NCI-H187 treated with DMSO at 0.1 percent for 48 hours (cell line): Measurements from ENCODE around the gene SAMD4A.

ENCODE experiments used
- DNase-seq: peaks from one replicate; lab custom pipeline; 2025; lab: John Stamatoyannopoulos, UW

Gene SAMD4A

DNA sequence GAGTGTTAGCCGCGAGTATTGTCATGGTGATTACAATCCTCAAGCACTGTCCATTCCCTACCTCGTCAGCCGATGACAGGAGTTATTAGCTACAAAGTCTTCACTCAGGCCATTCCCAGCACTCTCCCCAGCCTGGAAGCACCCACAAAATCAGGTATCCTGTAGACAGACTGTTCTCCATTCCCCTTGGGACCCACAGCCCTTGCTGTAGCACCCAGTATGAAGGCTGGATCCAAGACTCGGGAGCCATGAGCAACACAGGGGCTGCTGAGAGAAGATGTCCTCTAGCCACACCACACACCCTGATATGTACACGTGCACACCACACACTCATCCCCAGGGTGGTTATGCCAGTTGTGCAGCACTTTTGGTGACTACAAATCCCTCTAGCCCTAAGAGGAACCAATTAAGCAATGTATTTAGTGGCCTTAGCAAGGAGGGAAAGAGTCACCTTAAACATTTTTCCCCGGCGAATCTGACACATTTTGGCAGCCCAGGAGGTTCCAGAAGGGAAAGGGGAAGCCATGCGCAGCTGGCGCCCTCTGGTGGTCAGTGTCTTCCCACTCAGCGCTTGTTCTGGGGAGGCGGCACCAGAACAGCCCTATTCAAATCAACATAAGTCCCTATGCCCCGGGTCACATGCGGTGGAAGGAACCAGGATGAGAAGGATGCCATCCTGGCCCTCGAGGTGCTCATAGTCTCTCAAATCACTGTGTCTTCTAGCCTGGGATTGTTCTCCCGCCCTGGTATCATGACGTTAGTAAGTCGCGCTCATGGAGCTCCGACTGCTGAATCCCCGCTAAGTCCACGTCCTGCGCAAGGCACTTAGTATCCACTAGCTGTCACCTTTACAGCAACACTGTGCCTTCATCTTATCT is 238.8 kb downstream of the SAMD4A start:
- no peak for DNase-seq

DNA sequence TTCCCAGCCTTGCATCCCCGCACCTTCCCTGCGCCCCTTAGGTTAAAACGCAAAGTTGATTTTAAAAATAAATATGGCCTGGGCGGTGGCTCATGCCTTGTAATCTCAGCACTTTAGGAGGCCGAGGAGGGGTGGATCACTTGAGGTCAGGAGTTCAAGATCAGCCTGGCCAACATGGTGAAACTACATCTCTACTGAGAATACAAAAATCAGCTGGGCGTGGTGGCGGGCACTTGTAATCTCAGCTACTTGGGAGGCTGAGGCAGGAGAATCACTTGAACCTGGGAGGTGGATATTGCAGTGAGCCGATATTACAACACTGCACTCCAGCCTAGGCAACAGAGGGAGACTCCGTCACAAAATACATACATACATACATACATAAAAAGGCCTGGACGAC is 239.7 kb downstream of the SAMD4A start:
- DNase-seq = no peak

DNA sequence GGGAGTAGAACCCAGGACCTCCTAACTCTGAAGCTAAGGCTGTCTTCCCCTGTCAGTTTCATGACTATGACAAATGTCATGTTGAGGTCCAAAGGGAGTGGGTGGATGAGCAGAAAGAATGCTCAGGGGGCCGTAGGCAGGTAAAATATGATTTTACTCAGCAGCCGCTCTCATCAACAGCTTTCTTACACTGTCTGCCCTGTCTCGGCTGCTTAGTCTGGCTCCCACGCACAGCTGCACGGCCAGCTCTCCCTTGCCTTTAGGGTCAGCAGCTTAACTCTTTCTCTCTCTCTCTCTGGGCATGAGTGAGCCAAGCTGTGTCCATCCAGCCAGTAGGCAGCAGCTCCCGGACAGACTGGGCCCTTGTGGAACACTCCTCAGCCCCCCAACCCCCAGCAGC is 240.5 kb downstream of the SAMD4A start:
- no peak for DNase-seq

DNA sequence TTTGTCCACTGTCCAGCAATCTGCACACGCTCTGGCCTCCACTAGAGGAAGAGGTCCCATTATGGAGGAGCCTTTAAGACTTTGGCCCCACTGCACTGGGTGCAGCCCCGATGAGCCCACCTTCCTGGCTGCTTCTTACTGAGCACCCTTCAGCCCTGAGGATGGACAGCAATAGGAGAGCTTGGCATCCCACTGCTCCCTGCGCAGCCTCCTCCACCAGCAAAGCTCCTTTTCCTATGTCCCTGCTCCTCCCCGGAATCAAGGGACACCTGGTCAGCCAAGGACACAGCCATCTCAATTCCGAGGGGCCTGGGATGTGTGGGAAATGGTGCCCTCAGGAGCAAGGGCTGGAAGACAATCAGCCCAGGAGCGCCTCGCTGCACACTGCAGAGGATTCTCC is 241.0 kb downstream of the SAMD4A start:
- no peak for DNase-seq

DNA sequence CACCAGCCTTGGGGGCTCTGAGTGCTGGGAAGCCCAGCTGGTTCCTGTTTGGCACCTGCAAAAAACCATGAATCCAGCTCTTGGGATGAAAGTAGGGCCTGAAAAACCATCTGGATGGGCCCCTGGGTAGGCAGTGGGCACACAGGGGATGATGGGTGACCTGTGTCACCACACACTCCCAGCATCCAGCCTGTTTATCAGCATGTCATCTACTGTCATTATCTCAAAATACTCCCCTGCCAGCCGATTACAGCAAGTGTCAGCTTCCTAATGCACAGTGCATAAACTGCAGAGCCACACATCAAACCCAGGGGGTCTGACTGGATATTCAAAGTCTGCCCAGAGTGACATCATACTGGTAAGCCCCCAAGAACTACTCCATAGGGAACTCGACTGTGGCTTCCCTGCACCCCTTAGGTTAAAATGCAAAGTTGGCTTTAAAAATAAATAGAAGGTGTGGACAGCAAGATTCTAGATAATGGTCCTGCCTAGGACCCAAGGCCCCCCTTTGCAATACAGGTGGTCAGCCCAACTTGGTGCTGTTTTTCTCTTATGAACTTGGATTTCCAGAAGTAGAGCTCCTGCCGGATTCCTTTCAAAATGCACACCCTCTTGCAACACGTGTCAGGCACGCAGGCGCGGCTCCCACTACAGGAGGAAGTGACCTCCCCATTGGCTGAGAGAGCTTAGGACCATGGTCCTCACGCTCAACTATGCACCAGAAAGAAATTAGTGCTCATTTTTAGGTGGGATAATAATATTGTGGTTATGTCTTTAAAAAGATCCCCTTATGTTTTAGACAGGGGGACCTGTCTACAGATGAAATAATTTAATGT is 241.6 kb downstream of the SAMD4A start:
- no peak for DNase-seq

DNA sequence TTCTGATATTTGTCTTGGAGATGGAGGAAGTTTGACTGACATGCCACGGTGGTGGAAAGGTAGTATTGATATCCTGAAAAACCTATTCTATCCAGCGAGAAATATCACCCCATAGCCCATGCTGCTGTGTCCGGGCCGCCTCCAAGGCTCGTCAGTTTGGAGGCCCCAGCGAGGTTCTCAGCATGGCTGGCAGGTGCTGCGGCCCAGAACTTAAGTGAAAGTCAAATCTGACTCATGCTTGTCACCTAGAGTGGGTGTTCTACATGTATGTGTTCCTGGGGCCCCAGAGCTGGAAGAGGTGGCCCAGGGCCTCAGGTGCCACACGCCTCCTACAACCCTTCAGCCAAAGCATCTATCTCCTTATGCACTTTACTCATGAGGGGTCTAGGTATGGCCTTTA is 242.8 kb downstream of the SAMD4A start:
- no peak for DNase-seq

DNA sequence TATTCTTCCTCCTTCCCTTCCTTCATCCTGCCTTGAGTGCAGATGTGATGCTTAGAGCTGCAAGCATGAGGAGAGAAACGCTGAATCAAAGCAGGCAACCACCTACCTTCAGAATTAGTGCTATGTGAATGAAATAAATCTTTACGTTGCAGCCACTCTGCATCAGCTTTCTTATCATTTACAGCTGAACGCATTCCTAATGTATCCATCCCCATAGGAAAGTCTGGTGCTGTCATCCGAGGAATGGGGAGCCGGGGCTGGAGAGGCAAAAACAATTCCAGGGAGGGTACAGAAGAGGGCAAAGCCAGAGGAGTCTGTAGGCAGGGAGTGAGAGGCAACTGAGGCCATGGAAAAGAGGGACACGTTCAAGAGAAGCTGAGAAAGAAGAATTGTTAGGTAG is 245.7 kb downstream of the SAMD4A start:
- DNase-seq = no peak

DNA sequence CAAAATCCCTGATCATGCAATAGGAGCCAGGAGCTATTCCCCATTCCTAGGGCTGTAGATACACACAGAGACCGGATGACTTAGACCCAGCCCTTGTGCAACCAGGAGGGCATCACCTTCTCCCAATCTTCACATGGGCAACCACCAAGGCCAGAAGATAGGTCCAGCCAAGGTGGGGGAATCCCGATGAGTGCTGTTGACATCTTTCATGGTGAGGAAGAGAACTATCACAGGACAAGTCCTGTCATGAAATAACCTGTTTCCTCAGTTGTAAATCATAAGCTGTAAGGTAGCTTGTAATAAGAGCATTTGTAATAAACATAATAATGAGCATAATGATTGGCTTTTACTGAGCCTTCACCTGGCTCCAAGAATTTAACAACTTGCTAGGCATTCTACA is 246.2 kb downstream of the SAMD4A start:
- DNase-seq = no peak

DNA sequence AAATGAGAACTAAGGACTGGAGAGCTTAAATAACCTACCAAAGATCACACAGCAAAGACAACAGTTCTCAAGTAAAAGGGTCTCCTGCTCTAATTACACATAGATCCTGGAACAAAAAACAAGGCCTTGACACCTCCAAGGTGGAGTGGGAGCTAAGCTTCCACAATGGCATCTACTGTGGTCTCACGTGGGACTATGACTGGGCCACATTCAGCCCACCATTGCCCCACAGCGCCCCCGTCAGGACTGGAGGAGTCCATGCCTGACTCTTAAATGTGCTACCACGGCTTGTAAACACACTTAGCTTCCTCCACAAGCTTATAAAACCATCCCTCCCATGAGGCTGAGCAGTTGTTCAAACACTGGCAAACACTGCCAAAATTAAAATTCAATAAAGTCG is 247.1 kb downstream of the SAMD4A start:
- no peak for DNase-seq

DNA sequence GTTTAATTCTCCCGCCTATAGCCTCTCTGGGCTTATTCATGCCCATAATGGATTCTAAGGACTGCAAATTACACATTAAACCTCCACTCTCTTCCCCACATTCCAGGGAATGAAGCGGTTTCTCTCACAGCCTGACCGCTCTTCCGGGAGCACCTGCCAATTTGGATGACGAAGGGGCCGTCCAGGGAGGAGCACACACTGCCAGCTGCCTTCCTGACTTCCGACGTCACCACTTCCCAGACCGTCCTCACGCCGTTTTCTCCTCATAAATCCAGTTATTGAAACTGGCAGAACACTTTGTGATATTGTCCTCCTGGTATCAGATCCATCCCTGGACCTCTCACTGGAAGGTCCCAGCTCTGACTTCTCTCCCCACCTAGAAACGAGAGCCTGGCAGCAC is 248.1 kb downstream of the SAMD4A start:
- no peak for DNase-seq

DNA sequence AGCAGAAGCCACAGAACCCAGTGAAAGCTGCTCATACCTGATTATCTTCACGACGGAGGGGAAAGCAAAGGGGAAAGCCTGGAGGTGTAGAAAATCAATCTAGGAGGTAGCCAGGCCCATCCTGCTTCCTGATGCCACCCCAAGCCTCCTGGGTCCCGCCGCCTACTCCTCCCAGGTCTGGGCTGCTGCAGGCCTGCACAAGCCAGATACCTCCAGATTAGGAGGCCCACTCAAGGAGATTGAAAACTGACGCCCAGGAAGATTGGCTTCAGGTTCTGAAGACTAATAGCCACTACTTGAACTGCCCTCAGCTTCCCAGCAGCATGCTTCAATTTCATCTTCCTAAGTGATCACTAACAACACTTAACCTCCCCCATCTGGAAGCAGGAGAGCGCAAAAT is 248.6 kb downstream of the SAMD4A start:
- no peak for DNase-seq

DNA sequence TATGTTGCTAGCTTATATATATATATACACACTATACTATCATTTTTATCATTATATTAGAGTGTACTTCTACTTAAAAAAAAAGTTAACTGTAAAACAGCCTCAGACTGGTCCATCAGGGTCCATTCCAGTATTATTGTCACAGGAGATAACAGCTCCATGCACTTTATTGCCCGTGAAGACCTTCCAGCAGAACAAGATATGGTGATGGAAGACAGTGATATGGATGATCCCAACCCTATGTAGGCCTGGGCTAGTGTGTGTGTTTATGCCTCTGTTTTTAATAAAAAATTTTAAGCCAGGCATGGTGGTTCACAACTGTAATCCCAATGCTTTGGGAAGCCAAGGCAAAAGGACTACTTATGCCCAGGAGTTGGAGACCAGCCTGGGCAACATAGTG is 249.5 kb downstream of the SAMD4A start:
- no peak for DNase-seq

DNA sequence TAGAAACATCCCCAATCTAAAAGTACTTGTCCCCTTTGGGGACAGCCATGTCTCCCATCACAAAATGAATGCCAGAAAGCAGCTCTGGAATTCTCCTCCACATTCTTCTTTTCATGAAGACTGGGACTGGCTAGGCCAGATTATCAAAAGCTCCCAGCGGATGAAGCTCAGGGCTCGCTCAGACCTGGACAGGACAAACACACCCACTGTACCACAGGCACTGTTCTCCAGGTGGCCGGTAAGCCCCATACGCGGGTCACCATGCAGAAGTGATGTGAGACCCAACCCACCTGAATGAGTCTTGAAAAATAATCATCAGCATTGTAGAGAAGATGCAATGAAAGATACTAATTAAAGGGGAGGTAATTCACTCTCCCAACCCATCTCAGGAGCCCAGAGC is 250.6 kb downstream of the SAMD4A start:
- no peak for DNase-seq

DNA sequence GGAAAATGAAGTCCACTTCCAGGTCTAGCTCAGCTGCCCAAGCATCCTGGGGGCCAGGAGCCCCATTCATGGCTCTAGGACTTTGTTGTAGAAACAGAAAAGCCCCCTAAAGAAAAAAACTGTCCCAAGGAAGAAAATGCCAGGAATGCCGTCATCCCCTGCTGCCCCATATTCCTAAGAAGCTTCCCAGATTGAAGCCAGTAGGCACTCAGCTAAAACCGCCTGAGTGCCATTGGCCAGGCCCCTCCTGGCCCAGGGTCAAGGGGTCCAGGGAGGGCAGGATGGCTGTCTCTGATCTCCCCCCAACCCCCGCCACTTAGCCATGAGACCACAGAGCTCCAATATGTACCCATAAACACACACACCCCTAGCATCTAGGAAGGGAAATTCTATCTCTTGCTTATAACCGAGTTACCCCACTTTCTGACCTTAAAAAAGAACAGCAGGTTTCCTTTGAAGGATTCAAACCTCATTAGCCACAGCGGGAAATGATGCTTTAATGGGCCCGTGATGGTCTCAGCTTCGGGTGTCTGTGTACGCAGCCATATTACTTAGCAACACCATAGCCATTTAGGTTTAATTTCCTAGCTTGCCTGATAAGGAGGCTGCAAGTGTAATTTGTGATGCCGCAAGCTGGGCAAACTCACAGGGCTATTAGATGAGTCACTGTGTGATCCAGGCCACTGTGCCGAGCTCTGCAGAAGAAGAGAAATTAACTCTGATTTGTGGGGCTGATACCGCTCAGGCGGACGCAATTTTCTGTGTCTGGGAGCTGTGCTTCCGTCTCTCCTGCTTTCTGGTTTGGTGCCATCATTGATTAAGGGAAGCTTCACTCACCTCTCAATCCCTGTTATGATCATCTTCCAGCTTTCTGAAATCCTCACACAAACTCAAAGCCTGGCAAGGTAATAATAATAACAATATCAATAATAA is 251.5 kb downstream of the SAMD4A start:
- no peak for DNase-seq

DNA sequence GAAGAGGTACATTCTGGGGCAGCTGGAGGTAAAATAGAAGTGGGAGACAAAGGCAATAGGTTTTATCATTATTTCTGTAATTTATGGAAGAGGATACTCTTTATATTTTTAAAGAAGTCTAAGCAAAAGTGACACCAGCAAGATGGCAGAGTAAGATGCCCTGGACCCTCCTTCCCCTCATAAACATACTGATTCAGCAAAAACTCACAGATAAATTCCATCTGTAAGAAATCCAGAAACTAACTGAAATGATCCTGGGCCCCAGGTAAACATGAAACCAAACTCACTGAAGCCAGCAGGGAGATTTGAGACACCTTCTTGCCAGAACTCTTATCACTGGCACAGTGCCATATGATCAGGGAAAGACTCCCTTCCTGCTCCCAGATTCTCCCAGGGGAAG is 255.8 kb downstream of the SAMD4A start:
- DNase-seq = no peak

DNA sequence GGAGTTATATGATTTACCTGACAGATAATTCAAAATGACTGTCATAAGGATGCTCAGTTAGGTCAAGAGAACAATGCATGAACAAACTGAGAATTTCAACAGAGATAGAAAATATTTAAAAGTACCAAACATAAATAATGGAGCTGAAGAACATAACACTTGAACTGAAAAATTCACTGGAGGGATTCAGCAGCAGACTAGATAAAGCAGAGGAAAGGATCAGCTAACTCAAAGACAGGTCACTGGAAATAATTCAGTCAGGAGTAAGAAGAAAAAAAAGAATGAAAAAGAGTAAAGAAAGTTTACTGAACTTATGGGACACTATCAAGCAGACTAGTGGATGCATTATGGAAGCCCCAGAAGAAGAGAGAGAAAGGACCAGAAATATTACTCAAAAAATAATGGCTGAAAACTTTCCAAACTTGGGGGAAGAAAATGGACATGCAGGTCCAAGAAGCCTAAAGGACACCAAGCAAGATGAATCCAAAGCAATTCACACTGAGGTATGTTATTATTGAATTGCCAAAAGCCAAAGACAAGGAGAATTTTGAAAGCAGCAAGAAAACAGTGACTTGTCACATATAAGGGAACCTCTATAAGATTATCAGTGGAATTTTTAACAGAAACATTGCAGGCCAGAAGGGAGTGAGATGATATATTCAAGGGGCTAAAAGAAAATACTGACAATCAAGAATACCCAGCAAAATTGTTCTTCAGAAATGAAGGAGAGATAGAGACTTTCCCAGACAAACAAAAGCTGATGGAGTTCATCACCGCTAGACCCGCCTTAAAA is 257.0 kb downstream of the SAMD4A start:
- no peak for DNase-seq

DNA sequence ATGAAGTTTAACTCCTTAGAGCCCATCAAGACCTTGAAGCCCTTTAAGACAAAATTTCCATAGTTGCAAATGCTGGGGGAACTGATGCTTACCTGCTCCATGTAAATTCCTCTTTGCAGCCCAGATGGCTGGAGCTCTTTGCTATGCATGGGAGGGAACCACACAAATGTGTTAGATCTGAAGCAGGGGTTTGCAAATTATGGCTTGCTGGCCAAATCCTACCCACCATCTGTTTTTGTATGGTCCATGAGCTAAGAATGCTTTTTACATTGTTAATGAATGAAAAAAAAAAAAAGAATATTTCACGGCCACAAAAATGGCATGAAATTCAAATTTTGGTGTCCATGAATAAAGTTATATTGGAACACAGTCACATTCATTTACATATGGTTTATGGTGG is 261.1 kb downstream of the SAMD4A start:
- DNase-seq = no peak

DNA sequence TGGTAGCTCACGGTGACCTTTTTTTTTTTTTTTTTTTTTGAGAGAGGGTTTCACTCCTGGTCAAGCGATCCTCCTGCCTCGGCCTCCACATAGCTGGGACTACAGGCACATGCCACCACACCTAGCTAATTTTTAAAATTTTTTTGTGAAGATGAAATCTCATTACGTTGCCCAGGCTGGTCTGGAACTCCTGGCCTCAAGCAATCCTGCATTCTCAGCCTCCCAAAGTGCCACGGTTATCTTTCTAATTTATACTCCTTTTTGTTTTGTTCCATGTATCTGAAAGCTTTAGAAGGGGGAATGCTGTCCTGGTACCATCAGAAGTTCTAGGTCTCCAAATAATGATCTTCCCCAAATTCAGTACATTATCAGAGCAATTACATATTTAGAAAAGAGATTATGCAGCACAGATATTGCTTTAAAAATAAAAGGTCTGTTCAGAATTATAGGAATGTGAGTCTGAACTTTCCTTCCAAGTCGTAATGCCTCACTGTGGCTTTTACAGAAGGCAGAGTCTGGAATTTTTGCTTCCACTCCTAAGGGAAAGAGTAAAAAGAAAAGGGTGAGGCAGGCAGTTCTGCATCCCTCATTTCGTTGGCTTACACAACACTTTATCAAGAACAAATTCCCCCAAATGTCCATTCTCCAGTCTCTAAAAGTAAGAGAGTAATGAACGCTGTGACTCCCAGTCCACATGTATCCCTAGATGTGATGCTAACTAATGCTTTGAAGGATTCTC is 262.7 kb downstream of the SAMD4A start:
- DNase-seq = no peak

DNA sequence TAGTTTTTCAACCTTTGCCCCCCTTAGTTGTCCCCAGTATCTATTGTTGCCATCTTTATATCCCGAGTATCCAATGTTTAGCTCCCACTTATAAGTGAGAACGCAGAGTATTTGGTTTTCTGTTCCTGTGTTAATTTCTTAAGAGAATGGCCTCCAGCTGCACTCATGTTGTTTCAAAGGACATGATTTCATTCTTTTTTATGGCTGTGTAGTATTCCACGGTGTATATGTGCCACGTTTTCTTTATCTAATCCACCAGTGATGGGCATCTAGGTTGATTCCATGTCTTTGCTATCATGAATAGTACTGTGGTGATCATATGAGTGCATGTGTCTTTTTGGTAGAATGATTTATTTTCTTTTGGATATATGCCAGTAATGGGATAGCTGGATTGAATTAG is 263.7 kb downstream of the SAMD4A start:
- DNase-seq = no peak

DNA sequence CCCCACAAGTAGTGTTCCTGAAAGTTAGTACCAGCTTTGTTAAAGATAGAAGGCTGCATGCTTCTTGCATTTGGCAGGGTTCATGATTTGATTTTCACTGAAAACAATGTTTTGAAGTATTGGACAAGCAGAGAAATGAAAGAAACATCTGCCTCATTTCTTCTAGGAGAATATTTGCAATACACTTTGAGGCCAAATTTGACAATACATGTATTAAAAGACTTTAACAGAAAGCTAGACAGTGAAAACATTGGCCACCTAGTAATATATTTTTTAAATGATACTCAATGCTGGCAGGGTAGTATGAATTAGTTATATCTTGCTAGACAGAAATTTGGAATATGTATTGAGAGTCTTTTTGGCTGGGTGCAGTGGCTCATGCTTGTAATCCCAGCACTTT is 267.2 kb downstream of the SAMD4A start:
- DNase-seq = no peak

DNA sequence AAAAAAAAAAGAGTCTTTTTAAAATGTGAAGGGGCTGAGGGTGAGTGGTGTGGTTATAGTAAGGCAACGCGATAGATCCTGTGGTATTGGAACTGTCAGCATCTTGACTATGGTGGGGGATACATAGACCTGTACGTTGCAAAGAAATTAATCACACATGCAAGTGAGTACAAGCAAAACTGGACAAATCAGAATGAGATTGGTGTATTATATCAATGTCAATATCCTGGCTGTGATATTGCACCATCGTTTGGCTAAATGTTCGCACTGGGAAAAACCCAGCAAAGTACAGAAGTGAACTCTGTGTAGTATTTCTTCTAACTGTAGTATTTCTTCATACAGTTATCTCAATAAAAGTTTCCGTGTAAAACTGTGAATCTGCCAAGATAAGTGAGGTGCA is 267.8 kb downstream of the SAMD4A start:
- no peak for DNase-seq
